HepG2 (cell line): ENCODE data around the gene PRAMEF12. TPM values are rescaled to one million over a fixed set of nuclear protein-coding genes. Genes with fewer than 3 reads are reported as not detected.

Source experiments
- ATAC-seq: fragments of 200-7000 bp; cut with Tn5 transposase; 3 replicates; pipeline ENCODE4 v1.9.1; 2020; ENCODE audit warnings: mild to moderate bottlenecking, moderate library complexity
- Bru-seq: library from RNA; stranded (reverse); fragments of 400-500 nt; gene quantifications from one replicate; lab custom pipeline; 2021; lab: Mats Ljungman, UMichigan
- BruChase-seq, 2 experiments: library from RNA; stranded (reverse); fragments of 400-500 nt; gene quantifications; one replicate each; lab custom pipeline; 2021; lab: Mats Ljungman, UMichigan
- BruUV-seq: library from RNA; stranded (reverse); fragments of 400-500 nt; replicated peaks from 2 replicates; lab custom pipeline; 2021; lab: Mats Ljungman, UMichigan
- CTCF ChIA-PET: fragments of 300-600 bp; formaldehyde crosslinking; extraction: SDS; loops from one replicate; lab custom pipeline; 2021; ENCODE audit warnings: low total read pairs, inconsistent platforms, low intra/inter-chr PET ratio; lab: Yijun Ruan, JAX
- POLR2A ChIA-PET: fragments of 350-600 bp; sonication (Branson Sonifier 250); formaldehyde crosslinking; loops from one replicate; lab custom pipeline; 2020; ENCODE audit warnings: antibody characterized with exemption, inconsistent platforms; lab: Yijun Ruan, JAX
- DNase-seq: peaks from one replicate; pipeline ENCODE4 v3.0.0-alpha.2; 2015; ENCODE audit warnings: low spot score
- FAIRE-seq: peaks from 3 replicates; lab custom pipeline; 2011; peaks lifted over from hg19 to GRCh38; lab: Jason Lieb, UNC
- H2AFZ ChIP-seq: one replicate; pipeline ENCODE4 v1.6.1; 2011; ENCODE audit warnings: low read length, inconsistent platforms
- H3K27ac ChIP-seq: fragments of 300-600 bp; 3 replicates; pipeline ENCODE4 v1.8.0; 2011; ENCODE audit warnings: mixed run types, mild to moderate bottlenecking, mixed read lengths, low read length, inconsistent platforms; ENCODE audit not compliant: insufficient read depth; ENCODE audit errors: extremely low read length
- H3K27me3 ChIP-seq, 2 experiments: fragments of 200-600 bp in 1 of 2; 2 replicates in 1 of 2; 3 replicates in 1 of 2; pipeline versions ENCODE4 v1.6.0 to v1.8.0; 2011; ENCODE audit warnings: low read length in 2 of 2, mild to moderate bottlenecking in 2 of 2, moderate library complexity in 2 of 2, inconsistent platforms in 1 of 2; ENCODE audit not compliant: insufficient read depth in 2 of 2, control insufficient read depth in 1 of 2
- H3K36me3 ChIP-seq, 2 experiments: fragments of 200-600 bp in 1 of 2; replicated peaks in 1 of 2; 2 replicates in 1 of 2; 3 replicates in 1 of 2; pipeline versions ENCODE4 v1.5.1 to v1.8.0; 2011; ENCODE audit warnings: low read length in 2 of 2, inconsistent platforms in 1 of 2; ENCODE audit not compliant: insufficient read depth in 2 of 2, control insufficient read depth in 1 of 2
- H3K4me1 ChIP-seq: 2 replicates; pipeline ENCODE4 v1.5.1; 2012; ENCODE audit warnings: low read length, inconsistent platforms; ENCODE audit not compliant: insufficient read depth
- H3K4me2 ChIP-seq: 2 replicates; pipeline ENCODE4 v1.6.0; 2011; ENCODE audit warnings: low read depth, low read length, inconsistent platforms
- H3K4me3 ChIP-seq, 3 experiments: fragments of 200-600 bp in 1 of 3; sonication (generic), shearing (Covaris generic) in 1 of 3; replicated peaks in 1 of 3; 2 replicates each; pipeline ENCODE4 v1.5.1; 2011 to 2016; ENCODE audit warnings: low read length in 3 of 3, inconsistent platforms in 2 of 3, low read depth in 2 of 3, mild to moderate bottlenecking in 2 of 3, control low read depth in 1 of 3, mixed read lengths in 1 of 3; ENCODE audit not compliant: insufficient read depth in 1 of 3
- H3K79me2 ChIP-seq: one replicate; pipeline ENCODE4 v1.6.1; 2011; ENCODE audit warnings: low read length, inconsistent platforms; ENCODE audit not compliant: insufficient read depth
- H3K9ac ChIP-seq: 2 replicates; pipeline ENCODE4 v1.6.0; 2011; ENCODE audit warnings: mild to moderate bottlenecking, low read depth, low read length, inconsistent platforms; ENCODE audit not compliant: insufficient read depth
- H3K9me3 ChIP-seq: 2 replicates; pipeline ENCODE4 v1.5.1; 2012; ENCODE audit warnings: mild to moderate bottlenecking, low read length
- H4K20me1 ChIP-seq: 2 replicates; pipeline ENCODE4 v1.6.0; 2011; ENCODE audit warnings: inconsistent platforms, mild to moderate bottlenecking, low read length, moderate library complexity; ENCODE audit not compliant: insufficient read depth
- ATF5 ChIP-seq: sonication (generic); formaldehyde crosslinking; IDR thresholded peaks from 2 replicates; pipeline ENCODE4 v1.4.0; 2020; ENCODE audit warnings: mild to moderate bottlenecking, low read depth, missing genetic modification reagents
- DRAP1 ChIP-seq: IDR thresholded peaks from 2 replicates; pipeline ENCODE4 v1.6.1; 2016; ENCODE audit warnings: missing genetic modification reagents, missing compliant biosample characterization
- FOXA3 ChIP-seq: IDR thresholded peaks from 2 replicates; pipeline ENCODE4 v1.6.1; 2016; ENCODE audit warnings: missing genetic modification reagents, missing compliant biosample characterization
- HDAC1 ChIP-seq: sonication (generic); formaldehyde crosslinking; IDR thresholded peaks from 2 replicates; pipeline ENCODE4 v1.5.1; 2020; ENCODE audit warnings: mild to moderate bottlenecking, missing genetic modification reagents
- IRF1 ChIP-seq: sonication (generic); formaldehyde crosslinking; IDR thresholded peaks from 2 replicates; pipeline ENCODE4 v1.4.0; 2020; ENCODE audit warnings: low read depth, mild to moderate bottlenecking, missing genetic modification reagents
- LCORL ChIP-seq, 2 experiments: fragments of 450-650 bp in 1 of 2; sonication (generic) in 1 of 2; formaldehyde crosslinking in 1 of 2; IDR thresholded peaks; 2 replicates each; pipeline versions ENCODE4 v1.5.0 to v1.6.1; 2017 to 2020; ENCODE audit warnings: antibody characterized with exemption in 1 of 2, missing genetic modification reagents in 1 of 2
- MED8 ChIP-seq: sonication (generic); formaldehyde crosslinking; IDR thresholded peaks from 2 replicates; pipeline ENCODE4 v1.8.1; 2023; ENCODE audit warnings: mild to moderate bottlenecking, missing genetic modification reagents; ENCODE audit not compliant: insufficient replicate concordance
- NFIB ChIP-seq: sonication (generic); formaldehyde crosslinking; IDR thresholded peaks from 2 replicates; pipeline ENCODE4 v1.9.0; 2021; ENCODE audit warnings: missing genetic modification reagents, mild to moderate bottlenecking, borderline replicate concordance
- NONO ChIP-seq, 2 experiments: fragments of 450-650 bp in 1 of 2; sonication (generic) in 1 of 2; formaldehyde crosslinking in 1 of 2; IDR thresholded peaks in 1 of 2; conservative IDR thresholded peaks in 1 of 2; 2 replicates each; pipeline versions ENCODE4 v1.6.1 to v1.8.0; 2017 to 2022; ENCODE audit warnings: mild to moderate bottlenecking in 1 of 2, missing genetic modification reagents in 1 of 2, moderate library complexity in 1 of 2
- PLRG1 ChIP-seq: fragments of 450-650 bp; conservative IDR thresholded peaks from 2 replicates; pipeline ENCODE4 v1.6.1; 2016
- TEF ChIP-seq: sonication (generic); formaldehyde crosslinking; IDR thresholded peaks from 2 replicates; pipeline ENCODE4 v1.5.0; 2020; ENCODE audit warnings: missing genetic modification reagents
- YY1 ChIP-seq: IDR thresholded peaks from 2 replicates; pipeline ENCODE4 v1.6.1; 2011; ENCODE audit warnings: low read length, low read depth, moderate library complexity, mild to moderate bottlenecking; ENCODE audit not compliant: insufficient read depth, insufficient replicate concordance
- ZNF3 ChIP-seq: IDR thresholded peaks from 2 replicates; pipeline ENCODE4 v1.7.0; 2017; ENCODE audit warnings: inconsistent platforms
- ZNF383 ChIP-seq: sonication (generic); formaldehyde crosslinking; IDR thresholded peaks from 2 replicates; pipeline ENCODE4 v1.4.0; 2020; ENCODE audit warnings: missing genetic modification reagents, mild to moderate bottlenecking, borderline replicate concordance
- ZNF446 ChIP-seq: sonication (generic); formaldehyde crosslinking; IDR thresholded peaks from 2 replicates; pipeline ENCODE4 v1.5.0; 2020; ENCODE audit warnings: mild to moderate bottlenecking, missing genetic modification reagents
- ZNF792 ChIP-seq: IDR thresholded peaks from 2 replicates; pipeline ENCODE4 v1.6.1; 2016
- WGBS: methylation state at CpG from one replicate; pipeline ENCODE4 v1.1.6; 2017; ENCODE audit warnings: low lambda C conversion rate; 5-methylcytosine and 5-hydroxymethylcytosine counted together
- in situ Hi-C: cut with HindIII; loops from 2 replicates; pipeline ENCODE4 v1.10.0; 2017; ENCODE audit warnings: low pct_unique_long_range_greater_than_20kb; ENCODE audit not compliant: extremely low pct_ligation_motif_present
- intact Hi-C: fragments of 100-400 bp; cut with micrococcal nuclease; formaldehyde crosslinking; loops from one replicate; pipeline ENCODE4 v1.10.0; 2022; ENCODE audit not compliant: unreplicated experiment
- long read RNA-seq, 2 experiments: library from RNA in 1 of 2; library from polyadenylated mRNA in 1 of 2; stranded (forward) in 1 of 2; unstranded in 1 of 2; transcript quantifications; one replicate each; pipeline ENCODE4 v2.0.0, GENCODE V29; 2019 to 2022
- polyA minus RNA-seq, 3 experiments: library from RNA; depleted of rRNA, polyadenylated mRNA; stranded (reverse); fragments of >200 nt; gene quantifications; 2 replicates each; pipeline ENCODE4 v1.2.3, GENCODE V29; 2011; ENCODE audit warnings: low replicate concordance in 1 of 3
- polyA plus RNA-seq, 8 experiments: library from polyadenylated mRNA; depleted of rRNA in 3 of 8; stranded (reverse) in 7 of 8; unstranded in 1 of 8; fragments of >200 nt; fragmentation: Illumina TruSeq in 4 of 8; extraction: Trizol in 4 of 8; gene quantifications; 2 replicates each; pipeline versions ENCODE4 v1.2.1 to v1.2.3, GENCODE V29; 2011 to 2016; ENCODE audit warnings: low read depth in 4 of 8, missing spikeins in 1 of 8, mixed read lengths in 1 of 8; ENCODE audit not compliant: insufficient read depth in 1 of 8
- total RNA-seq, 5 experiments: library from RNA; depleted of rRNA; stranded (reverse); fragments of >200 nt; fragmentation: Illumina TruSeq; extraction: Trizol; gene quantifications; 2 replicates each; pipeline ENCODE4 v1.2.3, GENCODE V29; 2016; ENCODE audit warnings: low read depth in 1 of 5

PRAMEF12 gene
- total RNA-seq (2016; rRNA removed; fragmentation: Illumina TruSeq; extraction: Trizol) (not detected in 2 replicates), polyA plus RNA-seq (2011; rRNA removed) (not detected in 2 replicates), polyA minus RNA-seq (2011; rRNA and poly(A)+ RNA removed; ENCODE audit: low replicate concordance) (not detected in 2 replicates), Bru-seq, nascent RNA (not detected), BruChase-seq, experiment 1, labeled RNA remaining after a 6-hour chase (not detected), BruChase-seq, experiment 2, labeled RNA remaining after a 2-hour chase (not detected)
- total RNA-seq (2016; cell fraction: cytosol; rRNA removed; fragmentation: Illumina TruSeq; extraction: Trizol; ENCODE audit: low read depth) = not detected in 2 replicates
- not detected in 2 replicates for total RNA-seq (2016; cell fraction: insoluble cytoplasmic fraction; rRNA removed; fragmentation: Illumina TruSeq; extraction: Trizol)
- not detected in 2 replicates for total RNA-seq (2016; cell fraction: membrane; rRNA removed; fragmentation: Illumina TruSeq; extraction: Trizol)
- total RNA-seq (2016; cell fraction: nucleus; rRNA removed; fragmentation: Illumina TruSeq; extraction: Trizol) = not detected in 2 replicates
- polyA plus RNA-seq (2011; cell fraction: cytosol; rRNA removed) = not detected in 2 replicates
- not detected in 2 replicates for polyA plus RNA-seq (2011; cell fraction: nucleus; rRNA removed)
- not detected in 2 replicates for polyA plus RNA-seq (2012)
- polyA plus RNA-seq (2016; cell fraction: cytosol; fragmentation: Illumina TruSeq; extraction: Trizol; ENCODE audit: low read depth) = not detected in 2 replicates
- not detected in 2 replicates for polyA plus RNA-seq (2016; cell fraction: insoluble cytoplasmic fraction; fragmentation: Illumina TruSeq; extraction: Trizol; ENCODE audit: low read depth)
- not detected in 2 replicates for polyA plus RNA-seq (2016; cell fraction: membrane; fragmentation: Illumina TruSeq; extraction: Trizol; ENCODE audit: low read depth)
- polyA plus RNA-seq (2016; cell fraction: nucleus; fragmentation: Illumina TruSeq; extraction: Trizol; ENCODE audit: insufficient read depth, low read depth) = not detected in 2 replicates
- not detected in 2 replicates for polyA minus RNA-seq (2011; cell fraction: cytosol; rRNA and poly(A)+ RNA removed)
- polyA minus RNA-seq (2011; cell fraction: nucleus; rRNA and poly(A)+ RNA removed) = not detected in 2 replicates
- long read RNA-seq, experiment 1 = 0 reads
- long read RNA-seq, experiment 2 = 0 reads

DNA sequence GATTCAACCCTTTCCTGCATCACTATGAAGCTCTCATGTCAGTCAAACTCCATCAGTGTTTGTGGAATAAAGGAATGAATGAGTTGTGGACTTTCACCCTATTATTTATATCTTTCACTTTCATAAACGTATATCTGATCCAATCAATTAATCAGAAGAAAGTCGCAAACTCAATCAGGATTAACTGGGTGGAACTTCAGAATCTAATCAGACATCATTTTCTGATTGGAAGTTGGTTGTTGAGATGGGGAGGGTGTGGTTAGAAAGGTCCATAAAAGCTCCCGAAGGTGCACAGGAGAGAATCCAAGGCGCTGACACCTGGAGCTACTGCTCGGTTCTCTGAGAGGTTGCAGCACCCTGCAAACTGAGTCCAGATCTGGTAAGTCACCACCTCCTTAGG, at the start of gene PRAMEF12:
Gene PRAMEF12 (plus strand): TSS at position 301 of the 400 bp plus-strand sequence. CDS start 1,130 bp downstream, outside the sequence.
- Histone ChIP-seq H3K9me3 (no peaks in the 10 kb centered on the region), H3K27ac (no peak within 1 kb of the TSS), H3K36me3 (no peaks in the 10 kb centered on the region), H3K4me1 (no peaks in the 10 kb centered on the region), H3K9ac (no peak within 1 kb of the TSS), H4K20me1 (no peaks in the 10 kb centered on the region), H3K27me3 (peaks cover 7 to 62% of the 10 kb centered on the region in 2 experiments), H3K79me2 (no peaks in the 10 kb centered on the region), H3K4me3 (no peak within 1 kb of the TSS), H2AFZ (no peak within 1 kb of the TSS), H3K4me2 (no peak within 1 kb of the TSS)
- ATAC-seq (no peak), DNase-seq (no peak), FAIRE-seq (no peak)
- TF ChIP-seq ZNF446 (CRISPR knock-in tag) (no peak), ZNF792 (CRISPR knock-in tag) (no peak), YY1 (no peak), HDAC1 (CRISPR knock-in tag) (no peak), NONO (IDR thresholded peaks at IDR 0.05) (no peak), NONO (CRISPR knock-in tag; conservative IDR thresholded peaks at IDR 0.05) (no peak), ZNF3 (no peak), ZNF383 (CRISPR knock-in tag) (no peak), TEF (CRISPR knock-in tag) (no peak), ATF5 (CRISPR knock-in tag) (no peak), PLRG1 (no peak), FOXA3 (CRISPR knock-in tag) (no peak), IRF1 (CRISPR knock-in tag) (no peak), MED8 (CRISPR knock-in tag) (no peak), NFIB (CRISPR knock-in tag) (no peak), DRAP1 (CRISPR knock-in tag) (no peak), LCORL (IDR thresholded peaks at IDR 0.05) (no peak), LCORL (CRISPR knock-in tag; IDR thresholded peaks at IDR 0.05) (no peak)
- WGBS = 1% methylated on average over 5 of the region's 5 CpGs
- in situ Hi-C loops (loop anchor here (10.0 kb wide), 1 partner anchor 499 kb away; no protein-coding TSS in a partner anchor), intact Hi-C loops (no loop called here)
- ChIA-PET CTCF (no interaction called here), POLR2A (no interaction called here)
- no TSS peak for BruUV-seq
